Gastrocnemius medialis (tissue), 4 donors: ENCODE measurements around the gene HEATR3. TPM values are rescaled to one million over a fixed set of nuclear protein-coding genes. Genes with fewer than 3 reads are reported as not detected.

Source experiments
- ATAC-seq, 2 donors: fragments of 150-250 bp; one replicate each; pipeline ENCODE4 v1.9.1; 2016
- DNase-seq, 2 donors: peaks; one replicate each; pipeline ENCODE4 v3.0.0-alpha.2; 2019
- H3K27ac ChIP-seq, 4 donors: fragments of 200-600 bp; sonication (generic); 1 replicate in 1 of 4; 2 replicates in 3 of 4; pipeline ENCODE4 v1.5.1; 2016 to 2018; ENCODE audit warnings: mild to moderate bottlenecking in 2 of 4, moderate library complexity in 1 of 4
- H3K27me3 ChIP-seq, 3 donors: fragments of 200-600 bp; sonication (generic) in 2 of 3; 1 replicate in 1 of 3; 2 replicates in 2 of 3; pipeline versions ENCODE4 v1.5.1 to v1.6.0; 2016 to 2019; ENCODE audit warnings: mild to moderate bottlenecking in 1 of 3, moderate library complexity in 1 of 3
- H3K36me3 ChIP-seq, 2 donors: fragments of 200-600 bp; sonication (generic) in 1 of 2; one replicate each; pipeline ENCODE4 v1.5.1; 2017 to 2018
- H3K4me1 ChIP-seq, 2 donors: fragments of 200-600 bp; sonication (generic) in 1 of 2; one replicate each; pipeline ENCODE4 v1.5.1; 2016 to 2017; ENCODE audit warnings: mild to moderate bottlenecking in 2 of 2
- H3K4me3 ChIP-seq, 4 donors: fragments of 200-600 bp; sonication (generic) in 3 of 4; 1 replicate in 1 of 4; 2 replicates in 3 of 4; pipeline ENCODE4 v1.5.1; 2016 to 2019; ENCODE audit warnings: mild to moderate bottlenecking in 2 of 4
- H3K9me3 ChIP-seq, 3 donors: fragments of 200-600 bp; sonication (generic) in 2 of 3; 1 replicate in 1 of 3; 2 replicates in 2 of 3; pipeline ENCODE4 v1.5.1; 2016 to 2019
- POLR2A ChIP-seq, 2 donors: fragments of 450-650 bp; IDR thresholded peaks; one replicate each; pipeline ENCODE4 v1.6.1; 2017; ENCODE audit warnings: antibody characterized with exemption in 2 of 2, mild to moderate bottlenecking in 2 of 2, moderate library complexity in 2 of 2
- in situ Hi-C, 4 donors: fragments of 200-750 bp; cut with MboI; loops; one replicate each; pipeline versions ENCODE4 v1.15.0 to v1.8.0; 2017; ENCODE audit warnings: low sequenced_read_pairs in 4 of 4
- intact Hi-C: fragments of 100-400 bp; cut with DNase I; formaldehyde crosslinking; loops from one replicate; pipeline ENCODE4 v1.15.1; 2023; ENCODE audit warnings: low total_unique reads
- total RNA-seq, 4 donors: library from RNA; depleted of rRNA; stranded (reverse); fragments of >200 nt; gene quantifications; one replicate each; pipeline versions ENCODE4 v1.1.0 to v1.2.3, GENCODE V29; 2016
- TF ChIP-seq, protein P1 (sequence below), 5 experiments: fragments of 450-650 bp in 3 of 5; fragments of 200-600 bp in 2 of 5; sonication (generic) in 2 of 5; IDR thresholded peaks in 4 of 5; conservative IDR thresholded peaks in 1 of 5; 1 replicate in 4 of 5; 2 replicates in 1 of 5; pipeline ENCODE4 v1.5.1; 2016 to 2019; ENCODE audit warnings: antibody characterized with exemption in 5 of 5, mild to moderate bottlenecking in 3 of 5, moderate library complexity in 3 of 5

Gene HEATR3
- total RNA-seq, 4 donors from 2014 or later: 13.1 to 25.8 (median 14.2) TPM

DNA sequence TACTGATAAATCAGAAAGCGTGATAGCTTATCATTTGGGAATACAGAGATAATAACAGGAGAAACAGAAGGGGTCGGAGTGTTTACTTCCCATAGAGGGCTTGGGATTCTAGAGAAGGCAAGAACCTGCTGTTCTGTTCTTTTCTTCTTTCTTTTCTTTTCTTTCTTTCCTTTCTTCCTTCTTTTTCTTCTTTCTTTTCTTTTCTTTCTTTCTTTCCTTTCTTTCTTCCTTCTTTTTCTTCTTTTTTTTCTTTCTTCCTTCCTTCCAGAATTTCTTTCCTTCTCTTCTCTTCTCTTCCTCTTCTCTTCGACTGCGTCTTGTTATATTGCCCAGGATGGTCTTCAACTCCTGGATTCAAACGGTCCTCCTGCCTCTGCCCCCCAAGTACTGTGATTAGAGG lies 22.4 kb upstream of the HEATR3 start:
- H3K9me3 ChIP-seq: no peaks in the 10 kb centered on the region
- no peak for DNase-seq
- no peak overlapping the region for H3K27ac ChIP-seq
- H3K4me1 ChIP-seq: no peaks in the 10 kb centered on the region
- peaks cover 0 to 9% (median 0%) of the 10 kb centered on the region in 3 donors for H3K27me3 ChIP-seq
- TF ChIP-seq, protein P1, sequence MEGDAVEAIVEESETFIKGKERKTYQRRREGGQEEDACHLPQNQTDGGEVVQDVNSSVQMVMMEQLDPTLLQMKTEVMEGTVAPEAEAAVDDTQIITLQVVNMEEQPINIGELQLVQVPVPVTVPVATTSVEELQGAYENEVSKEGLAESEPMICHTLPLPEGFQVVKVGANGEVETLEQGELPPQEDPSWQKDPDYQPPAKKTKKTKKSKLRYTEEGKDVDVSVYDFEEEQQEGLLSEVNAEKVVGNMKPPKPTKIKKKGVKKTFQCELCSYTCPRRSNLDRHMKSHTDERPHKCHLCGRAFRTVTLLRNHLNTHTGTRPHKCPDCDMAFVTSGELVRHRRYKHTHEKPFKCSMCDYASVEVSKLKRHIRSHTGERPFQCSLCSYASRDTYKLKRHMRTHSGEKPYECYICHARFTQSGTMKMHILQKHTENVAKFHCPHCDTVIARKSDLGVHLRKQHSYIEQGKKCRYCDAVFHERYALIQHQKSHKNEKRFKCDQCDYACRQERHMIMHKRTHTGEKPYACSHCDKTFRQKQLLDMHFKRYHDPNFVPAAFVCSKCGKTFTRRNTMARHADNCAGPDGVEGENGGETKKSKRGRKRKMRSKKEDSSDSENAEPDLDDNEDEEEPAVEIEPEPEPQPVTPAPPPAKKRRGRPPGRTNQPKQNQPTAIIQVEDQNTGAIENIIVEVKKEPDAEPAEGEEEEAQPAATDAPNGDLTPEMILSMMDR (IDR thresholded peaks at IDR 0.05 in 4 of 5, conservative IDR thresholded peaks at IDR 0.05 in 1 of 5): no peak
- TF ChIP-seq POLR2A (IDR thresholded peaks at IDR 0.05): no peak
- H3K4me3 ChIP-seq: no peak overlapping the region
- no peaks in the 10 kb centered on the region for H3K36me3 ChIP-seq
- ATAC-seq: no peak
- in situ Hi-C loops: loop anchor here in 1 of 4 donors (25.0 kb wide), 1 partner anchor 319 kb away; the partner anchor contains the start of gene BRD7
- intact Hi-C loops: no loop called here

GRCh38 chr16:50045412-50045811 lies 20.4 kb upstream of the HEATR3 start:
- in situ Hi-C loops: loop anchor here in 1 of 4 donors (25.0 kb wide), 1 partner anchor 317 kb away; the partner anchor contains the start of gene BRD7

GRCh38 chr16:50046853-50047252 lies 18.9 kb upstream of the HEATR3 start:
- in situ Hi-C loops: loop anchor here in 1 of 4 donors (25.0 kb wide), 1 partner anchor 315 kb away; the partner anchor contains the start of gene BRD7
- no peaks in the 10 kb centered on the region for H3K9me3 ChIP-seq
- peaks cover 0 to 9% (median 0%) of the 10 kb centered on the region in 3 donors for H3K27me3 ChIP-seq
- DNase-seq (no peak), ATAC-seq (no peak)
- no peaks in the 10 kb centered on the region for H3K36me3 ChIP-seq
- TF ChIP-seq POLR2A (IDR thresholded peaks at IDR 0.05): no peak
- TF ChIP-seq, protein P1 (IDR thresholded peaks at IDR 0.05 in 4 of 5, conservative IDR thresholded peaks at IDR 0.05 in 1 of 5): no peak
- H3K4me3 ChIP-seq: no peak overlapping the region
- H3K4me1 ChIP-seq: no peaks in the 10 kb centered on the region
- intact Hi-C loops: no loop called here
- H3K27ac ChIP-seq: no peak overlapping the region

More at GRCh38 chr16:50045412-50045811, 20.4 kb upstream of the HEATR3 start:
- no peak for DNase-seq
- Histone ChIP-seq H3K27ac (no peak overlapping the region), H3K27me3 (peaks cover 0 to 9% (median 0%) of the 10 kb centered on the region in 3 donors), H3K9me3 (no peaks in the 10 kb centered on the region), H3K4me1 (no peaks in the 10 kb centered on the region), H3K36me3 (no peaks in the 10 kb centered on the region), H3K4me3 (no peak overlapping the region)
- intact Hi-C loops: no loop called here
- no peak for TF ChIP-seq POLR2A (IDR thresholded peaks at IDR 0.05)
- TF ChIP-seq, protein P1 (IDR thresholded peaks at IDR 0.05 in 4 of 5, conservative IDR thresholded peaks at IDR 0.05 in 1 of 5): no peak
- no peak for ATAC-seq

DNA sequence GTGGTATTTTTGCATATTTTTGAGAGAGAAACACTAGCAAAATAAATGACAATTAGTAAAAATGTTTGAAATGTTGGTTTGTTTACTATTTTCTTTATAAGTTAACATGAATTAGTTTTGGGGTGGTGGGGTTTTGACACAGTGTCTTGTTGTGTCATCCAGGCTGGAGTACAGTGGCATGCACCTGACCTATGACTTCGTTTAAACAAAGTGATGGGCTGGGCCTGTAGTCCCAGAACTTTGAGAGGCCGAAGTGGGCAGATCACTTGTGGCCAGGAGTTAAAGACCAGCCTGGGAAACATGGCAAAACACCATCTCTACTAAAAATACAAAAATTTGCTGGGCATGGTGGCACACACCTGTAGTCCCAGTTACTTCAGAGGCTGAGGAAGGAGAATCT lies 17.9 kb upstream of the HEATR3 start:
- no peak overlapping the region for H3K4me3 ChIP-seq
- H3K27ac ChIP-seq: no peak overlapping the region
- in situ Hi-C loops (loop anchor here in 1 of 4 donors (25.0 kb wide), 1 partner anchor 314 kb away; the partner anchor contains the start of gene BRD7), intact Hi-C loops (no loop called here)
- peaks cover 0 to 9% (median 0%) of the 10 kb centered on the region in 3 donors for H3K27me3 ChIP-seq
- no peak for DNase-seq
- no peak for ATAC-seq
- TF ChIP-seq POLR2A (IDR thresholded peaks at IDR 0.05): no peak
- TF ChIP-seq, protein P1 (IDR thresholded peaks at IDR 0.05 in 4 of 5, conservative IDR thresholded peaks at IDR 0.05 in 1 of 5): no peak
- no peaks in the 10 kb centered on the region for H3K9me3 ChIP-seq
- no peaks in the 10 kb centered on the region for H3K4me1 ChIP-seq
- no peaks in the 10 kb centered on the region for H3K36me3 ChIP-seq

GRCh38 chr16:50050802-50051201 lies 15.0 kb upstream of the HEATR3 start:
- Histone ChIP-seq H3K36me3 (no peaks in the 10 kb centered on the region), H3K4me1 (no peaks in the 10 kb centered on the region), H3K27me3 (no peaks in the 10 kb centered on the region), H3K27ac (no peak overlapping the region), H3K4me3 (no peak overlapping the region), H3K9me3 (no peaks in the 10 kb centered on the region)
- DNase-seq: no peak
- ATAC-seq: no peak
- intact Hi-C loops: no loop called here
- in situ Hi-C loops: no loop called here
- no peak for TF ChIP-seq POLR2A (IDR thresholded peaks at IDR 0.05)
- TF ChIP-seq, protein P1 (IDR thresholded peaks at IDR 0.05 in 4 of 5, conservative IDR thresholded peaks at IDR 0.05 in 1 of 5): no peak
